HG03442 (cell line): ENCODE results near the gene THOP1.
"Not testable (repeated sequence)": the region's sequence is repeated elsewhere in the genome, so short reads cannot be mapped to it uniquely, and the experiment has no call there.

Experiments used
- ATAC-seq: cut with Tn5 transposase; IDR thresholded peaks from one replicate; pipeline ENCODE4 v1.9.1; 2021; ENCODE audit warnings: mild to moderate bottlenecking, moderate library complexity; ENCODE audit not compliant: unreplicated experiment

THOP1 gene

GRCh38 chr19:2780284-2780683, 5.0 kb upstream of the THOP1 start:
- no peak for ATAC-seq

DNA sequence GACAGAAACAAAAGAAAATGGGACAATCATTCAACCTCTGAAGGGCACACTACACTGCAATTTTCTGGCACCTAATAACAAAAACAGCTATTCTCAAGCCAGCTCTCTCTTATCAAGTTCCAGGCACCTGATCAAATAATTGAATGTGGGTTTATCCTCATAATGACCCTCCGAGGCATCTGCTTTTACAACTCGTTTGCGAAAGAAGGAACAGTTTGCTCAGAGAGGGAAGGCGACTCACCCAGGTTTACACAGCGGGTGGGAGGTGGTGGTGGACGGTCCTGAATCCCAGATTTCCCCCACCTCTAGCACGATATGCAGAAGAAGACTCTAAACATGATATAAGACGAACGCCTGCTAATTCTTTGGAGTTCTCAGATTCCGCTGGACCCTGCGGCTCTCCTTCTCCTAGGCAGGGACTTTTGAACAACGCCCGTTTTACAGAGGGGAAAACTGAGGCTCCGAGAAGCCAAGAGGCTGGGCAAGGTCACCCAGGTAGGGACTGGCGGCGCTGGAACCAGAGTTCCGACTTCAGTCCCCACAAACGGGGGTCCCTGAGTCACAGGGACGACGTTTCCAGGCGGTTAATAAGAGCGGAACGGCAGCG, 2.9 kb upstream of the THOP1 start:
- ATAC-seq: no peak

DNA sequence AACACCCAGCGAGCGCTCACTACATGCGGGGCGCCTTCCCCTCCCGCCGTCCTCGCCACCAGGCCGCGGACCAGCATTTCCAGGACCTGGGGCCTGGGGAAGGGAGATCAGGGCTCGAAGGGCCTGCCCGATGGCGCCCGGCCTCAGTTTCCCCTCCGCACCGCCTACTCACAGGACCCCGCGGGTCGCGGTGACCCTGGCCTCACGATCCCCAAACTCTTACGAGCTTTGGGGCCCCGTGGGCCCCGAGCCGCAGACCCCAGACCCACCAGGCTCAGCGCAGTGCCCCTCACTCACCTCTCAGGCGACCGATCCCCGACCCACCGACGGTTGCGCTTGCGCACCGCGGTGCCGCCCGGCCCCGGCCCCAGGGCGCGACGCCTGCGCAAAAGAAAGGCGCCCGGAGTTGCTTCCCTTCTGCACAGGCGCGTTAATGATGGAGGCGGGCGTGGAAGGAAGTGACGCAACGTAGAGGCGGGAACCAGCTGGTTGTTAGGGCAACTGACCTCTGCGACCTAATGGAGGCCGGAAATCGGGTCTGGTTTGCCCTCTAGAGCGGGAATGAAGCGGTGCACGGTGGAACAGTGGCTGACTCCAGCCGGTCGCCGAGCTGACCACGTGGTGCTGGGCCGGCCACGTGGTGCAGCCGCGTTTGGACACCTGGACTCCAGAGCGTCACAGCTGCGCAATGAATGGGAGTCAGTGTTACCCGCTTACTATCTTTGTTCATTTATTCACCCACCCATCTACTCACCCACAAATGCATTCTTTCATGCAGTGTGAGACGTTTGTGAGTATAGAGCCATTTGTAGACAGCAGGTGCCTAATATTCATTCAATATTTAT, 2.1 kb upstream of the THOP1 start, which contains the start of gene SGTA:
SGTA (minus strand) TSS at position 338 of the 845 bp plus-strand sequence. CDS start 14,205 bp downstream, outside the sequence.
- ATAC-seq: peak; percentile 63

GRCh38 chr19:2783781-2784145, 1.5 kb upstream of the THOP1 start:
- ATAC-seq: no peak

DNA sequence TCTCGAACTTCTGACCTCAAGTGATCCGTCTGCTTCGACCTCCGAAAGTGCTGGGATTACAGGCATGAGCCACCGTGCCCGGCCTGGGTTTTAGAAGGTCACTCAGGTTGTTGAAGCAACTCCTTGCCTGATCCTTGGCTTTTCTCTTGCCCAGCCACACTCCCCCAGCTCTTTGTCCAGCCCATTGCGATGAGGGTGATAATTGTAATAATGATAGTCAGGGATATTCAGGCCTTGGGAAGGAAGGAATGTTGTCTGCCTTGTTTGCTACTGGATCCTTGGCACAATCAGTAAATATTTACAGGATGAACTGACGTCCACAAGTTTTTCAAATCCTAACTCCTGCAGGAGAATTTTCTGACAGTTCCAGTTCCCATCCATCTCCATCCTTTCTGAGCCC, 1.8 kb downstream of the THOP1 start:
- no peak for ATAC-seq

- ATAC-seq: no peak
Measured at GRCh38 chr19:2788237-2788636, 2.9 kb downstream of the THOP1 start.

DNA sequence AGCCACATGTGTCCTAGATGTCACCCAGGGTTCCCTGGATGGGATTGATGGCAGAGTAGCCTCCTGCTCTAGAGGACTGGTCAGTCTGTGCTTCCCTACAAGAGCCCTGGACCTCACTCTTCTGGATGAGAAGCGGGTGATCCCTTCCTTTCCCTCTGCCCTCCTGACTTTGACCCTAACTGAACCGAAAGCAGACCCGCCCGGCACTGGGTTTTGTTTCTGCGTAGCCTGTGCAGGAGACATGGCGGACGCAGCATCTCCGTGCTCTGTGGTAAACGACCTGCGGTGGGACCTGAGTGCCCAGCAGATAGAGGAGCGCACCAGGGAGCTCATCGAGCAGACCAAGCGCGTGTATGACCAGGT, 4.9 kb downstream of the THOP1 start:
- no peak for ATAC-seq

- no peak for ATAC-seq
Measured at GRCh38 chr19:2790557-2791271, 5.4 kb downstream of the THOP1 start.

DNA sequence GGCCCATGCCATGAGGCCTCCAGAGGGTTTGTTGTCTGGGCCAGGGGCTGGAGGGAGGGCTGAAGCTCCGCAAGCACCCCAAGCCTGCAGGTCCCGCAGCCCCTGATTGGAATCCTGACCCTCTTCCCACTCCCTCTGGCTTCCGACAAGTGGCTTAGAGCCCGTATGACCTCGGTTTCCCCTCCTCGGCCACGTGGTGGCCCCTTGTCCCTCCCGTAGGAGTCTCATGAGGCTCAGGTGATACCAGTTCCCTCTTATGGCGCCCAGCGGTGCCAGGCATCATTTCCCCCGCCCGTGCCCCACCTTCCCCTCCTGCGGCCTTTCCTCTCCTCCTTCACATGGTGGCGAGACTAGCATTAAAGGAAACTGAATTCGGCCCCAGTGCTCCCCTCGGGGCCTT, 6.1 kb downstream of the THOP1 start:
- no peak for ATAC-seq

DNA sequence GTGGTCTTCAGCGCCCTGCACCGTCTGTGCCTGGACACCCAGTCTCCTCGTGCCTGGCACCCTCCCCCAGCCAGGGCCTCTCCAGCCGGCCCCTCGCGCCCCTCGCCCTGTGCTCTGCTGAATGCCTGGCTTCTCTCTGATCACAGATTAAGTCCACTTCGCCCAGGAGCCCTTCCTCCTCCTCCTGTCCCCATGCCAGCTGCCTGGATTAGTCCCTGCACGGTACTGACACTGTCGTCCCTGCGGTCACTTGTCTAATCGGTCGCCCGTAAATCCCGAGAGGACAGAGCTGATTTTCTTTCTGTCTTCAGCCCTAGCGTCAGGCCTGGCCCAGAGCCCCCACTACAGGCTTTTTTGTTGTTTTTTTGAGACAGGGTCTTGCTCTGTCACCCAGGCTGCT, 6.6 kb downstream of the THOP1 start:
- no peak for ATAC-seq

- not testable (repeated sequence) for ATAC-seq
Measured at GRCh38 chr19:2792666-2793065, 7.4 kb downstream of the THOP1 start.

DNA sequence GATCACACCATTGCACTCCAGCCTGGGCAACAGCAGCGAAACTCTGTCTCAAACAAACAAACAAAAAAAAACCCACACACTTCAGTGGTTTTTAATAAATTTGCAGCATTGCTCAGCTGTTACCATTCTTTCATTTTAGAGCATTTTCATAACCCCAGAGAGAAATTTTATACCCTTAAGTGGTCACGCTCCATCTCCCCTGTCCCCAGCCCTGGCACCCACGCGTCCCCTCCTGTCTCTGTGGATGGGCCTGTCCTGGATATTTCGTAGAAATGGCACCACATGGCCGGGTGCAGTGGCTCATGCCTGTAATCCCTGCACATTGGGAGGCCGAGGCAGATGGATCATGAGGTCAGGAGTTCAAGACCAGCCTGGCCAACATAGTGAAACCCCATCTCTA, 7.8 kb downstream of the THOP1 start:
- no peak for ATAC-seq

- ATAC-seq: no peak
Measured at GRCh38 chr19:2793577-2793976, 8.3 kb downstream of the THOP1 start.

GRCh38 chr19:2795827-2796658, 10.7 kb downstream of the THOP1 start:
- ATAC-seq: no peak

GRCh38 chr19:2796659-2797266, 11.5 kb downstream of the THOP1 start:
- no peak for ATAC-seq

- no peak for ATAC-seq
Measured at GRCh38 chr19:2797280-2797679, 12.0 kb downstream of the THOP1 start.

- no peak for ATAC-seq
Measured at GRCh38 chr19:2798158-2798685, 12.9 kb downstream of the THOP1 start.

DNA sequence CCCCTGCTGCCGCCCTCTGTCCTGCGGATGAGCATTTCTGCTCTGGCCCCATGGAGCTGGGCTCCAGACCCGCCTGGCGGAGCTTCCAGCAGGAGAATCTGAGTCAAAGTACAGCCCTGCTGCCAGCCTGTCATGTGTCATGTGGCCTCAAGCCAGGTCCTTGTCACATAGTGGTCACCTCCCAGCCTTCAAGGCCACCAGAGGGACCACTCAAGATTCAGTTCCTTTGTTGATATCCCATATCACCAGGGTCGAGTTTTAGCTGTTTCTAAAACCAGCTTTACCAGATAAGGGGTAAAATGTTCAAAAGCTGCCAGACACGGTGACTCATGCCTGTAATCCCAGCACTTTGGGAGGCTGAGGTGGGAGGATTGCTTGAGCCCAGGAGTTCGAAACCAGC, 13.4 kb downstream of the THOP1 start:
- ATAC-seq: no peak

- ATAC-seq: no peak
Measured at GRCh38 chr19:2799273-2800020, 14.1 kb downstream of the THOP1 start.

GRCh38 chr19:2800506-2800905, 15.2 kb downstream of the THOP1 start:
- ATAC-seq: no peak
